ENCODE measurements around the gene OR4A16.

OR4A16 gene, protein sequence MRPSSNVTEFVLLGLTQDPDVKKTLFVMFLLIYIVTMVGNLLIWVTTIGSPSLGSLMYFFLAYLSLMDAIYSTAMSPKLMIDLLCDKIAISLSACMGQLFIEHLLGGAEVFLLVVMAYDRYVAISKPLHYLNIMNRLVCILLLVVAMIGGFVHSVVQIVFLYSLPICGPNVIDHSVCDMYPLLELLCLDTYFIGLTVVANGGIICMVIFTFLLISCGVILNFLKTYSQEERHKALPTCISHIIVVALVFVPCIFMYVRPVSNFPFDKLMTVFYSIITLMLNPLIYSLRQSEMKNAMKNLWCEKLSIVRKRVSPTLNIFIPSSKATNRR

DNA sequence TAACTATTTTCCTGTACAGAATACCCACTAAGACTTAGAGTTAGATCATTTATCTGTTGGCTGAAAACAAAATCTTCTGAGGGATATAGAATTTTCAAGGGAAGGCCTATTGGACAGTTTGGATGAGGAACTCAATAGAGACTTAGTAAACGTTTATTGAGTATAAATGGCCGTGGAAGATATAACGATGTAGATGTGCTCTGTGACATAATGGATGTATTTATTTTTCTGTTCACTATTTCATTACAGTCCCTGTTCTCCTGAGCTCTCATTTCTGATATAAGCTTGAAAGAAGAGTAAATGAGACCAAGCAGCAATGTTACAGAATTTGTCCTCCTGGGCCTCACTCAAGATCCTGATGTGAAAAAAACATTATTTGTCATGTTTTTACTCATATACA, at the start of gene OR4A16:
Gene OR4A16, plus strand, starts transcription at position 301 of the 400 bp plus-strand sequence. Its CDS starts 0 bp downstream, at position 301.
- DNase-seq = no peak

DNA sequence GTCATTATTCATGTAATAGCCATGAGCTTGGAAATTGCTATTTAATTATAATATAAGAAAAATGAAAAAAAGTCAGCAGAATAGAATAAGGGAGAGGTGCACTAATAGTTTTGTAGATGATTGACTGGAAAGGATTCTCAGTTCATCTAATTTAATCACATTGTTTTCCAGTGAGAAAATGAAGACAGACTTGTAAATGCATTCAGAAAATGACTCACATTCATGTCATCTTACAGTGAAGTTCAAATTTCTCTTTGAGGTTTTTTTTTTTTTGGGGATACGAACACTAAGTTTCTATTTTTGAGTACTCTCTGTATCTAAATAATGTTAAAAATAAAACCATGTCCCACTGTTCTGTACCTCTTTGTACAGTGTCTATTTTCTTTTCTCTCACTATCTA, 18.5 kb upstream of the OR4A16 start:
- no peak for DNase-seq

DNA sequence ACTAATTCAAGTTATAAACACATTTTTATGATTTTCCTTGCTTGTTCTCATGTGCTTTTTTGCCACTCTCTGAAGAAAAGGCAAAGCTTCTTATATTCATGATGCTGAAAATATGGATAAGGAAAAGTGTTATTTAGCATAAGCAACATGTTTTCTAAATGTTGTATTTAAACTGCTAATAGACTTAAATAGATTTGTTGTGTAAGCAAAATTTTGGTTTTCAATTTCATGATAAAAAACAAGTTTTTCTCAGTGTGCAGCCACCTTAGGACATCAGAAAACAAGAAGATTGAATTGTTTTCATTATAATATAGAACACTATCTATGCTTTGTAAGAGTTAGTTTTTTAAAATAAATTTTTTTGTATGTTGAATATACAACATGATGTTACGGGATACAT, 2.3 kb downstream of the OR4A16 start:
- DNase-seq = no peak

DNA sequence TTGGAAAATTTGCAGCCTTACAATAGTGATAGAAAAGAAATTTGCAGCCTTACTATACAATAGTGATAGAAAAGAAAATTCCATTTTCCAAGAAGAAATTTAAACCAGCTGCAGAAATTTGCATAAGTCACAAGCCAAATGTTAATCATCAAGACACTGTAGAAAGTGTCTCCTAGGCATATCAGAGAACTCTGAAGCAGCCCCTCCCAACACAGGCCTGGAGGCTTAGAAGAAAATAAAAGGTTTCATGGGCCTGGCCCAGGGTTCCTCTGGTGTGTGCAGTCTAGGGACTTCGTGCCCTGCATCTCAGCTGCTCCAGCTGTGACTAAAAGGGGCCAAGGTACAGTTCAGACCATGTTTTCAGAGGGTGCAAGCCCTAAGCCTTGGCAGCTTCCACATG, 6.0 kb downstream of the OR4A16 start:
- DNase-seq = no peak

DNA sequence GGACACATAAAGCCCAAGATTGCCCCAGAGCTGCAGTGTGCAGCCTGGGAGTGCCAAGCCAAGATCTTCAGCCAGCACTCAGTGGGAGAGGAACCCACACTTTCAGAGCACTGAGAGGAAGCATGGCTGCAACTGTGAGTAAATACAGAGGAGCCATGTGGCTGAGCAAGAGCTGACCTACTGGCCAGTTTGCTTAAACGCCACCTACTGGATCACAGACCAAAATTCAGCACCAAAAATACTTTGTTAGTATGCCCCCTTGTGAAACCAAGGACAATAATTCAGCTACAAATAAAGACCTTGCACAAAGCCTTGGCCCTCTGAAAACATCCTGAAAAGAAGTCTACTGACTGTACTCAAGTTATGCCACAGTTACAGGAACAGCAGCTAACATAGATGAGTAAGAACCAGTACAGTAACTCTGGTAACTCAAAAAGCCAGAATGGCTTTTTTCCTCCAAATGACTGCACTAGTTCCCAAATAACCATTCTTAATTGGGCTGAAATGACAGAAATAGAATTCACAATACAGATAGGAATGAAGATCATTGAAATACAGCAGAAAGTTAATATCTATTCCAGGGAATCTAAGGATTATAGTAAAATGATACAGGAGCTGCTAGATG, 14.7 kb downstream of the OR4A16 start:
- no peak for DNase-seq

DNA sequence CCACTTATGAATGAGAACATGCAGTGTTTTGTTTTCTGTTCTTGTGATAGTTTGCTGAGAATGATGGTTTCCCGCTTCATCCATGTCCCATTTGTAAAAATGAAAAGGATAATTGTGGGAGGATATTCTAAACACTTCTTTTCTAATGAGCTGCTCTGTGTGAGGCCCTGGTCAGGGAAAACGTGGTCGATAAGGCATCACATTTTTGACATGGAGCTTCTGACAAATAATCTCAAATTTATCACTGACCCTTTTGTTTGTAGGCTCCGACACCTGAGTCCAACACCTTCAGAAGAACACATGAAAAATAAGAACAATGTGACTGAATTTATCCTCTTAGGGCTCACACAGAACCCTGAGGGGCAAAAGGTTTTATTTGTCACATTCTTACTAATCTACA, 24.7 kb downstream of the OR4A16 start, which contains the start of gene OR4A15:
Gene OR4A15, plus strand, starts transcription at position 301 of the 400 bp plus-strand sequence. Its CDS starts 0 bp downstream, at position 301.
- DNase-seq = no peak

Data from DMS 273 treated with DMSO at 0.1 percent for 48 hours (cell line).